GM20000 (cell line): ENCODE results near the gene TECPR1.

Source experiments
- DNase-seq: peaks from one replicate; pipeline ENCODE4 v3.0.0; 2012; ENCODE audit warnings: low spot score
- TF ChIP-seq, protein P1 (sequence below): IDR thresholded peaks from 2 replicates; pipeline ENCODE4 v1.5.1; 2012; ENCODE audit warnings: mild to moderate bottlenecking, control low read depth; ENCODE audit errors: extremely low read depth, missing control alignments

Gene TECPR1

DNA sequence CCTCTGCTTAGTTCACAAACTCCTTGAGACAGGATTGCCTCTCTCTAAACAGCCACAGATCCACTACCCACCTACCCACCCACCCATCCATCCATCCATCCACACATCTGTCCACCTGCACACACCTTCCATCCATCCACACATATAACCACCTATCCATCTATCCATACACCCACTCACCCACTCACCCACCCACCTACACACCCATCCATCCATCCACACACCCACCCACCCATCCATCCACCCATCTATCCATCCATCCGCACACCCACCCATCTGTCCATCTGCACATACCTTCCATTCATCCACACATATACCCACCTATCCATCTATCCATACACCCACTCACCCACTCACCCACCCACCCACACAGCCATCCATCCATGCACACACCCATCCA, 9.7 kb downstream of the TECPR1 start:
- DNase-seq: no peak
- TF ChIP-seq, protein P1, sequence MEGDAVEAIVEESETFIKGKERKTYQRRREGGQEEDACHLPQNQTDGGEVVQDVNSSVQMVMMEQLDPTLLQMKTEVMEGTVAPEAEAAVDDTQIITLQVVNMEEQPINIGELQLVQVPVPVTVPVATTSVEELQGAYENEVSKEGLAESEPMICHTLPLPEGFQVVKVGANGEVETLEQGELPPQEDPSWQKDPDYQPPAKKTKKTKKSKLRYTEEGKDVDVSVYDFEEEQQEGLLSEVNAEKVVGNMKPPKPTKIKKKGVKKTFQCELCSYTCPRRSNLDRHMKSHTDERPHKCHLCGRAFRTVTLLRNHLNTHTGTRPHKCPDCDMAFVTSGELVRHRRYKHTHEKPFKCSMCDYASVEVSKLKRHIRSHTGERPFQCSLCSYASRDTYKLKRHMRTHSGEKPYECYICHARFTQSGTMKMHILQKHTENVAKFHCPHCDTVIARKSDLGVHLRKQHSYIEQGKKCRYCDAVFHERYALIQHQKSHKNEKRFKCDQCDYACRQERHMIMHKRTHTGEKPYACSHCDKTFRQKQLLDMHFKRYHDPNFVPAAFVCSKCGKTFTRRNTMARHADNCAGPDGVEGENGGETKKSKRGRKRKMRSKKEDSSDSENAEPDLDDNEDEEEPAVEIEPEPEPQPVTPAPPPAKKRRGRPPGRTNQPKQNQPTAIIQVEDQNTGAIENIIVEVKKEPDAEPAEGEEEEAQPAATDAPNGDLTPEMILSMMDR: no peak

DNA sequence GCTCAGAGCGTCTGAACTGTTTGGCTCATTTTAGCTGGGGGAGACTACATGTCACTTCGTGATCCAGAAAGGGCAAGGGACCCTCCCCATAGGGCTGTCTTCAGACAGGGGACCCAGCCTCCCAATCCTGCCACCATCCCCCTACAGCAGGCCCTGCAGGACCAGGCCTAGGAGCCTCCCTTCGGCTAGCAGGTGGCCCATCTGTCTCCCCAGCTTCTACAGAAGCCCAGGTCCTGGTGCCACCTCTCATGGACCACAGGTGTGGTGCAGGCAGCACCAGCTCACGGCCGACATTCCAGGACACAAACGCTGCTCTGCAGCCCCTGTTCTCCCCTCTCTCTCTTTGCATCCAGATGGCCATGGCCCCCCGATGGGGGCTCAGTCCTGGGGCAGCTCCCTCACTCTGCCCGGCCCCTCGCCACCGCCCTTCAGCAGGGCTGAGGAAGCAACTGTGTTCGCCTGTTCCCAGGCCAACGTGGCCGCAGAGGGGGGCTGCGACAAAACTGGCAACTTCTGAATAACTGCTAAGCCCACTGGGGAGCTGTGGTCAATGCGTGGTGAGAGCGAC, 10.3 kb downstream of the TECPR1 start:
- no peak for DNase-seq
- TF ChIP-seq, protein P1: no peak

DNA sequence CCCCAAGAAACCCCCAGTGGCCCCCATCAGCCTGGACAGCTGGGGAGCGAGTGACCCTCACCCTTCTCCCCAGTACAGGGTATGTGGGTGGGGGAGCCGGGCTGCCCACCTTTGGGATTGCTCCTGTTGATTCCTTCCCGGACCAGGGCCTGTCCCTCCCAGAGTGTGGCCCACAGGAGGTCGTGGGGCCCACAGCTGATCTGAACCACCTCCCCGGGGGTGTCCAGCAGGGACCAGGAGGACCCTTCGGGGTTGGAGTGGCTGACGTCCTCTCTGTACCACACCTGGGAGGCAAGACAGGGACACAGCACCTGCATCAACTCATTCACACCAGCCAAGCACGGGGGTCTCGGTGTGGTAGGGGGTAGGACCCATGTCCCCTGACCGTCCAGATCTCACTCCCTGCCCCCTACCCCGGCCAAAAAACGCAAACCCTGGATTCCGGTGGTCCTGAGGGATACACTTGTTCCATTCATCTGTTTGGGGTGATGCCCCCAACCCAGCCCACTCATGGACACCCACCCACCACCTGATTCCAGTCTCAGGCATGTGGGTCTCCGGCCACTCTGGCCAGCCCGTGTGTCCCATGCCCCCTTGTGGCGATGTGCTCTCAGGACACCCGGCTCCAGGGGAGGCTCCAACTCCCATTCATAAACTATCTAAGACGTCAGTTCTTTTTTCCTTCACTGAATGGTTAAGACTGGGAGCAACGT, 10.9 kb downstream of the TECPR1 start:
- DNase-seq: peak; percentile 80
- TF ChIP-seq, protein P1: peak; percentile 65

DNA sequence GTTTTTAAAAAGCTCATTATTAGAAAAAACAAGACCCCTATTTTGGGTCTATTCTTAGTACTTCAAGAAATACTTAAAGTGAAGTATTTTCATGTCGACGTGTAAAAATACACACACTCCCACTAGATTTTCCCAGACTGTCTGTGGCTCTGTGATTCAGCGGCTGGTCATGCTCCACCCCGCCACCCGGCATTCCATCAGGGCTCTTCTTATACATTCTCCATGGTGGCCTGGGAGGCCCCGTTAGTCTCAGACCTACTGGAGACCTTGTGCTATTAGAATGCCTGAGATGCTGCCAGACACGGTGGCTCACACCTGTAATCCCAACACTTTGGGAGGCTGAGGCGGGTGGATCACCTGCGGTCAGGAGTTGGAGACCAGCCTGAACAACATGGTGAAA, 13.1 kb downstream of the TECPR1 start:
- TF ChIP-seq, protein P1: no peak
- DNase-seq: no peak

DNA sequence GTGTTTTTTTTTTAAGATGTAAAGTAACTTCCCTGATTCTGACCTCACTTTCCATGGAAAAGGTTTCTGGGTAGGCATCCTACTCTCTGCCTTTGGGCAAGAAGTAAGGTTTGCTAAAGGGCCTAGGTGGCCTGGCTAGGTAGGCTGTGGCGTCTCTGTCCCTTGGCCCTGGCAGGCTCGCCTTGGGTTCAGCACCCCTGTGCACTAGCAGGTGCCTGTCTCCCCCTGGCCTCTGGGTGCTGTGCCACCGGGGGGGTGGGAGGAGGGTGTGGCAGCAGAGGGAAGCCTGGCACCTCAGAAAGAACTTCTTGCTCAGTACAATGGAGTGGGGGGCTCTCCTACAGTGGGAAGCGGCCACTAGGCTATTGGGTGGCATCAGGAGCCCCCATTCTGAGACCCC, 14.0 kb downstream of the TECPR1 start:
- TF ChIP-seq, protein P1: no peak
- no peak for DNase-seq

DNA sequence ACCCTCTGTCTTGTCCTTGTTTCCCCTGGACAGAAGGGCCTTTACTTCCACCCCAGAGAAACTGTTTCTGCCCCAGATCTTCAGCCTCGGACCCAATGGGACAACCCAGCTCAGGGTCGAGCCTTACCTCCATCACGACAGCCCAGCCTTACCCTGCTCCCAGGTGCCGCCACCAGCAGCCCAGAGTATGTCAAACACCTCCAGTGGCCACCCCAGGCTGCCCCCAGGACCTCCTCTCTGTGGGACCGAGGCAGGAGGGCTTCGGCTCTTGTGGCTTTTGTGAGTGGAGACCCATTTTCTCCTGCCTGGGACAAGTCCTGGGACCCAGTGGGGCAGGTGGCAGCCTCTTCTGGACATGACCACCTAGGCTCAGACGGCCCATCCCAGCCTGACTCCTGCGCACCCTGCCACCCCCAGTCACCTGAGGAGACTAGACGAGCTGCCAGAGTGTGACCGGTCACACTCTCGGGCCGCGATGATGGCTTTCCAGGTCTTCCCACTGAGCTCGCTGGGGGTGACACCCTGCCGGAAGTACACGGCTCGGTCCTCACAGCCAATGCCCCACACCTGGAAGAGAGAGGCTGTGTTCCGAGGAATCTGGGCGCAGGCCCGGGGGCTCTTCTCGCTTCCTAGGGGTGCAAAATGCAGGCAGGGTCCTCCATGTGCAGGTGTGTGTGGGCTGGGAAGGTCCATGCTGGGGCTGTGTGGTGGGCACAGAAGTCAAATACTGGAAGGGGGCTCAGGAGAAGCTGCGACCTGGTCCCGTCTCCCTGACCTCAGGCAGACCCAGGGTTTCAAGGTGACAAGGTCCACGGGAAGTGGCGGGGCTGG, 15.5 kb downstream of the TECPR1 start:
- no peak for DNase-seq
- TF ChIP-seq, protein P1: no peak

DNA sequence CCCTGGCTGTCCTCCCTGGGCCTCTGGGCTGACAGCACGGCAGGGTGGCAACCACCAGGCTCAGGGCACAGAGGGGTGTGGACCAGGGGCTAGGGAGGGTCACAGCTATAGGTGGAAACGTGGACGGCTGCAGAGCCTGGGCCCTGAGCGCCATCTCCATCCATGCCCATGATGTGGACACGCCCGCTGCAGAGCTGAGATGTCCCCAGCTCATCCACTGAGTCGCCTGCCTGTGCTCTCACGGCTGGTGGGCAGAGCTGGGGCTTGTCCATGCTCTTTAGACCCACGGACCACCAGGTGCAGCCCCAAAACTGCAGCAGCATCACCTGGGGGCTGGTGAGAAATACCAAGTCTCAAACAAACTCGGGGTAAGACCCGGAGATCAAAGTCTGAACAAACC, 16.1 kb downstream of the TECPR1 start:
- no peak for DNase-seq
- TF ChIP-seq, protein P1: no peak
